Endothelial cell of hepatic sinusoid (primary cell): ENCODE measurements around the gene IHH.

ENCODE experiments used
- in situ Hi-C: cut with HindIII; loops from 2 replicates; pipeline ENCODE4 v1.10.0; 2017; ENCODE audit warnings: low sequenced_read_pairs

The IHH gene

DNA sequence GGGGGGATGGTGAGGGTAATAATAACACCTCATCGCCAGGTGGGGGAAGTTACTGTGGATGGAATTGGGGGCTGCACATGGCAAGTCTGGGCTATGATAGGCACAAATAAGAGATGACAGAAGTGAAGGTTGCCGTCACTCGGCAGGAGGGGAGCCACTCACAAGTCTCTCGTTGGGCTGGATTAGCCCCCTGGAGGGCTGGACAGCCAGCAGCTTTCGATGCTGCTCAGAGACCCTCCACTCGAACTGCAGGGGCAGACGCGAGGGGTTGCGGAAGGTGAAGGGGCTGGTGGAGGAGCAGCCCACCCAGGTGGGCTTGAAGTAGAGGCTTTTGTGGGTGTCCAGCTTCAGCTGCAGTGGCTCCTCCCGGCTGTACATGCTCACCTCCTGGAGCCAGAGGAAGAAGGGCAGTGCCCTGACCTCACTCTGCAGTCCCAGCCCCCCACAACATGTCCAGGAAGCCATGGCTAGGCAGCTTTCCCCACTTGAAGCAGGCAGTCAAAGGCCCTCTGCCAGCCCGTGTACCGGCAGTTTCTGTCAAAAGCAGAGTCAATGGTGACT is 37.6 kb downstream of the IHH start:
- in situ Hi-C loops = no loop called here

DNA sequence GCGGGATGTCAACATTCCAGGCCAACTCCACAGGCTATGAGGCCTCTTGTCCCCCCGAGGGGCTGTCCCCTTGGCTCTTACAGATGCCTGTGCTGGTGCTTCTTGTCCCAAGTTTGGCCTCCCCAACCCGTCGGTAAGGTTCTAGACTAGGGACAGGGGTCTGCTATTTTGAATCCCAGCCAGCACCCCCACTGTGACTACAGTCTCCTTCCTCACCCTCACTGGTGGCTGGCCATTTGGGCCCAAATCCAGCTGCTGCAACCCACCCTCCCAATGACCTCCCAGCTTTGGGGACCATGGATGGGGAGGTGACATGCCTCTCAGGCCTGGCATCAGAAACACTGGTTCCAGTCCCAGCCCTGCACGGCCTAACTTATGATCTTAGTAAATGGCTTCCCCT is 38.1 kb downstream of the IHH start:
- in situ Hi-C loops = no loop called here

DNA sequence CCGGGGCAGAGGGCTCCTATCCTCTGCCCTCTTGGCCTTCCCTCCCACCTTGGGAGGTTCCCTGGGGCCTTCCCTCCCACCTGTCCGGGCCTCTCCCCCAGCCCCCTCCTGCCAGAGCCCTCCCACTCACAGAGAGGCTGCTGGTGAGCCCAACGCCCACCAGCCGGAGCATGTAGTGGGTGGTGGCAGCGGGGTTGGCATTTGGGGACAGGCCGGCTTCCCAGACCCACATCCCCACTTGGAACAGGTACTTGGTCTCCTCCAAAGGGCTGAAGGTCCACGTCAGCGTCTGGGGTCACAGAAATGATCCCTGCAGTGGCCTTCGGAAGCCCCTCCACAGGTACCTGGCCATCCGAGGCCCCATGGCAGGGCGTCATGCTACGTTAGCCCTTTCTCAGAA is 38.7 kb downstream of the IHH start:
- in situ Hi-C loops = no loop called here

DNA sequence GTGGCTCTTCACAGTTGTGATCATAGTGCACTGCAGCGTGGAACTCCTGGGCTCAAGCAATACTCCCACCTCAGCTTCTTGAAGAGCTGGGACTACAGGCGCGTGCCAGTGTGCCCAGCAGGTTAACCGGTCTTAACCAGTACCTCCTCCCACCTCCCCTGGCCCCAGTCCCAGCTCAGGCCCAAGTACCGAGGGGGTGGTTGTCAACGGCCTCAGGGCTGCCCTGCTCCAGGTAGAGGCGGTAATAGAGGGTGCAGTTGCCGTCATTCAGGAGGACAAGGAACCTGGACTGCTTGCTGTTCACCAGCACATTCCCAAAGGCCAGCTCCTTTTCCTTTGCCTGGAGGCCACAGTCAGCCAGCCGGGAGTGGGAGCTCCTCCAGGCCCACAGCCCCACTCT is 39.1 kb downstream of the IHH start:
- in situ Hi-C loops = no loop called here

DNA sequence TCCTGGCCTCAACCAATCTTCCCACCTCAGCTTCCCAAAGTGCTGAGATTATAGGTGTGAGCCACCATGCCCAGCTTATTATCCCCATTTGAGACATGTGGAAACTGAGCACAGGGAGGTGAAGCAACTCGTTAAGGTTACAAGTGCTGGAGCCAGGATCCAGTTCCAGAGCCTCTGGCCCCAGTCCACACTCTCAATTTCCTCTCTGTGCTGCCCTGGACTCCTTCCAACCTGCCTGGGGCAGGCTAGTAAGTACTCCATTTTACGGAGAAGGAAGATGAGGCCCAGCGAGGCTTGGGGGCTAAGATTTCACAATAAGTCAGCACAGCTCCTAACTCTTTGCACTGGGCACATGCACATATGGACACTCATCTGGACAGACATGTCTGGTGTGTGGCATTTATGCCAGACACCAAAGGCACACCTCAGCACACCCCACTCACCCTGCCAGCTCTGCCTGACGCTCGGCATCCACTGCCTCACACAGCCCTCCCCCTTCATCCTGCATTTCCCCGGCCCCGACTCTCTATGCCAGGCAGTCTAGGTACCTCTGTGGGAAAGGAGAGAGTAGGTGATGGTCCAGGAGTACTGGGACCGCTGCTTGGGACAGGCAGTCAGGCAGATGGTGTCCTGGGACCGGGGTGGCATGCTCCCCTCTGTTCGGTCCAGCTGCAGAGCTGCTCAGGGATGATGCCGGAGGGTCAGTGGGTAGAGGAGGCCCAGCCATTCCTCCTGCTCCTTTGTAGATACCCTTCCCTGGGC is 39.9 kb downstream of the IHH start:
- in situ Hi-C loops = no loop called here

DNA sequence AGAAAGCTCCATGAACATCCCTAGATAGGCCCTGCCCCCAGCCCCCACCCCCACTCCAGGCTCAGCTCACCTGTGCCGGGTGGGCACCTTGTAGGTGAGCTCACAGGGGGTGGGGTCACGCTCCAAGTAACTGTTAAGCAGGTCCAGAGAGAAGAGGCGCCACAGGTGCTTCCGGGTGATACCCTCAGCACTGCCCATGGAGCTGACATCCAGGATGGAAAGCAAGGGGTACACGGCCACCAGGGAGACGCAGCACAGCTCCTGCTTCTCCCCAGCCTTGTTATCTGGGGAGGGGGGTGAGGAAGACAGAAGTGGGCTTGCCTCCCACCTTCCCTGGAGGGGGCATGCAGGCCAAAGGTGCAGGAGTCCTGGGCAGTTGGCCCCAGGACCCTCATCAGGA is 41.3 kb downstream of the IHH start:
- in situ Hi-C loops = no loop called here

DNA sequence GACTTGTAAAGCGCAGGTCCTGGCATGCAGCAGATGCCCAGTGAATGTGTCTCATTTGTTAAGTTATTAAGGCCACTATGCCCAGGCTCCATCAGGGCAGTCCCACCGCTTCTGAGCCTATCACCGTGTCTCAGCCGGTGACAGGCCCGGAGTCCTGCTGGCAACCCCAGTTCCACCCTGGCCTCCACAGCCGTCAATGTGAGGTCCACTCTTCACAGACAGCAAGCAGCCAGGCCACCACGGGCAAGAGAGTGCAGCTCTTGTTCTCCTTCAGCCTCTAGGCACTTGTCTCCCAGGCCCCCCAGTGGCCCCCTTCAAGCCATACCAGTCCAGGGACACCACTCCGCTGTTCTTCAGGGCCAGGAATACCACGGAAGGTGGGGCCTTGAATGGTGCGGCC is 42.0 kb downstream of the IHH start:
- in situ Hi-C loops = no loop called here

DNA sequence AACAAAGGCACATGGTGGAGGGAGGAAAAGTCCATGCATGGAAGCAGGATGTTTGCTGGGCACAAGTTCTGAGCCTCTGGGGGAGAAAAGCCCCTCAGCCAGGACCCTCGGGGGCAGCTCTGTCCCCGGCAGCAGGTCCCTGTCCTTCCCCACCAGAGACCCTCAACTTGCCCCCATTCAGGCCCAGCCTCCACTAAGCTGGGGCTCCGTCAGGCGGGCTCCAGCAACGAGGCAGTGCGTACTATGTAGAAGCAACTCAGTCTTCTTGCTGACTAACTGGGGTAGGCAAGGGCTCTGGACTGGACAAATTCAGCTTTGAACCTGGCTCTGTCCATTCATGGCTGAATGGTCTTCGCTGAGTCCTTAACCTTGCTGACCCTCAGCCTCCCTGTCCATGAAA is 42.4 kb downstream of the IHH start:
- in situ Hi-C loops = no loop called here

DNA sequence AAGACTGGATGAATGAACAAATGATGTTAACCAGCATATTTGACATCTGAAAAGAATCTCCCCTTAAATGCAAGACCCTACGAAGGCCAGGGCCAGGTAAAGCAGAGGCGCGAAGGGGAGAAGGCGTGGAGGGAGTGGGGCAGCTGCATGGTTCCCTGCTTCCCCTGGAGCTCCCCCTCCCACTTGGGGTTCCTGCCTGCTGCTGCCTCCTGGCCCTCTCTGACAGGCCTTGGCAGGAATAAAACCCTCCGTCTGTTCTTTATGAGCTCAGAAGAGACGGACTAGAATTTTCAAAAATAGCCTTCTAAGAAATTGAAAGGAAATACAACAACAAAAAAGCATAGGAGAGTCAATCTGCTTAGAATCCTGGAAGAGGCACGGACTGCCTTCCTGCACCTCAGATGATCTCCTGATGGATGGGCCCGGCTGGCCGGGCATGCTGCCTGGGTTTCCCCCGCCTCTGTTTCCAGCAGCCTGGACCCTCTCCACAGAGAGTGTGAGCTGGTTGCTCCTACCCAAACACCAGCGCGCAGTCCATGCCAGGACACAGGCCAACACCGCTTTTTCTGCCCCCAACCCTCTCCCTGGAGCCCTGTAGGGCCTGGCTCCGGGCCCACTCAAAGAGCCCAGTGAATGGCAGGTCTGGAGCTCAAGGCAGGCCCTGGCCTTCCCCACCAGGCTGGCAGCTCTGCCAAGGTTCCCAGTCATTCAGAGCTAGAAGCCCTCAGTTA is 43.4 kb downstream of the IHH start:
- in situ Hi-C loops = no loop called here

DNA sequence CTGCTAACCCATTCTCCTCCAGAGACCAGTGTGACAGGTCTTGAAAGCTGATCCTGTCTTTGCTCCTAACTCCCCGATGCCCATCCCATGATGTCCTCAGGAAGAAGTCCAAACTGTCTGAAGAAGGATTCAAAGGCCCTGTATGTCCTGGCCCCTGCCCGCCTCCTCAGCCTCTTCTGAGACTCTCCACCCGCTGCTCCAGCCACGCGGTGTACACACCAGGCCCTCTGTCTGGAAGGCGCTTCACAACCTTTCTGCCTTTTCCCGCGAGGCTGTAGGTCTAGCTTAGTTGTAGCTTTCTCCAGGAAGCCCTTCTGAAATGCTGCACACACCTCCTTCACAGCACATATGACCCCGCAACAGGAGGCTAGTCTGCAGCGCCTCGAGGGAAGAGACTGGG is 44.0 kb downstream of the IHH start:
- in situ Hi-C loops = no loop called here

DNA sequence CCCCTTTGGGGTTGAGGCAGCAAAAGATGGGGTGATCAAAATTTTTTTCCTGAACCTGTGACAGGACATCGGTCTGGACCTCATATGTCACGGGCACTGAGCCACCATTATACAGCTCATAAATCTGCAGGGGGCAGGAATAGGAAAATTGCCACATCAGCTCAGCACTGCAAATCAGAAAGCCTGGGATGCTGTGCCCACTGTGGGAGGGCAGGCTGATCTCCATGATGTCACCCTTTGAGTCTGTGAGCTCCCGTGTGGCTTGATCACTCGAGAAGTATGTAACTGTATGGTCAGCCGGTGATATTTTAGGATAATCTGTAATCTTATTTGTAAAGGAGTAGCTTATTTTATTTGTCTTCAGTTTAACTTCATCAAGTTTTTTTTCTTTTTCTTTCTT is 49.8 kb downstream of the IHH start:
- in situ Hi-C loops = loop anchor here (5.0 kb wide), 1 partner anchor 41 kb away; no protein-coding TSS in a partner anchor

DNA sequence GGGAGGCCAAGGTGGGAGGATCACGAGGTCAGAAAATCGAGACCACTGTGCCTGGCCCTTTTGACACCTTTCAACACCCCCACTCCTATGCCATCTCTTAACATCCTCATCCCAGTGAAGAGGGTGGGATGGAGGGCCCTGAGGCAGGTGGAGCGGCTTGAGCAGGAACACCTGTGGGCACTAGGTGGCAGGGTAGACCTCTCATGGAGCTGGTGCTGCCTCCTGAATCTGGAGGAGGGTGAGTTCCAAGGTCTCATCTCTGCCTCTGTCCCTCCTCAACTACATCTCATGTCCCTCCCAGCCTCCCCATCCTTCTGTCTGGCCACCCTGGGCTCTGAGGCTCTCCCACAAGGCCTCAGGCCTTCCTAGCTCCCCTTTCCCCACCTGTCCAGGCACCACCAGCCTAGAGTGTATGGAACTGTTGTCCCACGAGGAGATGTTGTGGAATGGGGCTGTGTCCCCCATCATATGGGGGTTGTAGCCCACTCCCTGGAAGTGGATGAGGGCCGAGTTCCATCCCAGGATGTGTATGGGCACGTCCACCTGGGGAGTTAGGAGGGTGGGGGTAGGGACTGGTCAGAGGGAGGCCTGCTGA is 50.5 kb downstream of the IHH start:
- in situ Hi-C loops = loop anchor here (5.0 kb wide), 1 partner anchor 42 kb away; no protein-coding TSS in a partner anchor

DNA sequence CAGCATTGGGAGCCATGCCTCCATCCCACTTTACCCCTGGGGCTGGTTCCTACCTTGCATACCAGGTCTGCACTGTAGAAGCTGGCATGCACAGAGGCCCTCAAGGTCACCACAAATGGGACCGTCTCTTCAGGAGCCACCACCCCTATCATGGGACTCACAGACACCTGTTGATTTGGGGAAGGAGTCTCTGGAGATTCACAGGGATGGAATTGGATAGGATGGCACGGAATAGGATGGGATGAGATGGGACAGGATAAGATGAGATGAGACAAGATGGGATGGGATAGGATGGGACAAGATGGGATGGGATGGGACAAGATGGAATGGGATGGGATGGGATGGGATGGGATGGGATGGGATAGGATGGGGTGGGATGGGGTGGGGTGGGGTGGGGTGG is 51.4 kb downstream of the IHH start:
- in situ Hi-C loops = no loop called here
